SJSA1 (cell line): ENCODE results near the gene AQR. TPM values are rescaled to one million over a fixed set of nuclear protein-coding genes. Genes with fewer than 3 reads are reported as not detected.

ENCODE experiments used
- DNase-seq, 2 experiments: peaks; one replicate each; pipeline ENCODE4 v3.0.0-alpha.2; 2015 to 2020; ENCODE audit warnings: low spot score in 2 of 2, low read depth in 1 of 2
- H3K27ac ChIP-seq: fragments of 250-450 bp; sonication (Bioruptor Pico); 2 replicates; pipeline ENCODE4 v1.5.1; 2020; ENCODE audit warnings: mild to moderate bottlenecking, moderate library complexity
- H3K27me3 ChIP-seq: fragments of 250-450 bp; sonication (Bioruptor Pico); replicated peaks from 2 replicates; pipeline ENCODE4 v1.5.1; 2020; ENCODE audit warnings: mild to moderate bottlenecking, moderate library complexity
- H3K36me3 ChIP-seq: fragments of 250-450 bp; sonication (Bioruptor Pico); 2 replicates; pipeline ENCODE4 v1.5.1; 2020; ENCODE audit warnings: mild to moderate bottlenecking
- H3K4me1 ChIP-seq: fragments of 250-450 bp; sonication (Bioruptor Pico); replicated peaks from 2 replicates; pipeline ENCODE4 v1.6.1; 2021; ENCODE audit warnings: mild to moderate bottlenecking
- H3K4me3 ChIP-seq: fragments of 250-450 bp; sonication (Bioruptor Pico); 2 replicates; pipeline ENCODE4 v1.5.1; 2020; ENCODE audit warnings: mild to moderate bottlenecking
- H3K9me3 ChIP-seq: fragments of 250-450 bp; sonication (Bioruptor Pico); replicated peaks from 2 replicates; pipeline ENCODE4 v1.5.1; 2020; ENCODE audit warnings: mild to moderate bottlenecking
- total RNA-seq: library from RNA; depleted of rRNA; stranded (reverse); fragments of >200 nt; shearing (Covaris generic); gene quantifications from 2 replicates; pipeline ENCODE4 v1.2.3, GENCODE V29; 2014; rRNA removed

The AQR gene
- total RNA-seq, result 23.2 and 27.9 TPM in 2 replicates

DNA sequence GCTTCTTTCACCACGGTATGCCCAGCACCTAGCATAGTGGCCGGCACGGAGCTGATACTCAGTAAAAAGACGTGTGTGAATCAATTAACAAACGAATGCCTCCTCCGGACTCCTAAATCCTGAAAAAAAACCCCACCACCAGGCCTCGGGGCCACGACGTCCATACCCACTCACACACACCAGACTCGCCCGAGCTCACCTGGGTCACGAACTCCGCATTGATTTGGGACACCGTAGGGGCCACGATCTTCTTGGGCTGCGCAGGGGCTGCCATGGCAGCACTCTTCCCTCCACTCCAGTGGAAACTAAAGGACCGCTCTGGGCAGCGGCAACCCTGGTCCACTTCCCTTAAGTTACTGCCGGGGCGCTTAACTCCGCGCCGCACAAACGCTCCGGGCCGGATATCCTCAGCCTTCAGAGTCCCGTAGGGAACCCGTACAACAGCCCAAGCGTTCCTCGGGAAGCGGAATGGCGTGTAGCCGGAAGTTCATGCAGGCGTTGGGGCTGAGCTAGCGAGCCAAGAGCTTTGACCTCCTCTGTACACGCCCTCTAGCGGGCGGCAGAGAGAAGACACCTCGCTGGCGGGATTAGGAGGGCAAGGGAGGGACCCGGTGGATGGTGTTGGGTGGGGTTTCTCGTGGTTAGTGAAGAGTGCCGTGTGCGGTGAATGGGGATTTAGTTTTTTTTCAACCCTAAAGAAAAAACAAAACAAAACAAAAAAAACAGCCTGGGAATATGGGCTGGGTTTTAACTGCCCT, at the start of gene AQR:
AQR (minus strand) TSS at position 403 of the 758 bp plus-strand sequence; CDS start at position 274, 129 bp downstream.
- no peaks in the 10 kb centered on the region for H3K27me3 ChIP-seq
- H3K4me3 ChIP-seq, result peak within 1 kb of the TSS; percentile 55
- DNase-seq, result peak; percentile 96 to 97
- H3K9me3 ChIP-seq, result no peaks in the 10 kb centered on the region
- peak within 1 kb of the TSS; percentile 18; the same call in 1 of the 2 replicates for H3K27ac ChIP-seq
- H3K36me3 ChIP-seq, result peaks cover 30% of the 10 kb centered on the region
- H3K4me1 ChIP-seq, result peaks cover 6% of the 10 kb centered on the region

DNA sequence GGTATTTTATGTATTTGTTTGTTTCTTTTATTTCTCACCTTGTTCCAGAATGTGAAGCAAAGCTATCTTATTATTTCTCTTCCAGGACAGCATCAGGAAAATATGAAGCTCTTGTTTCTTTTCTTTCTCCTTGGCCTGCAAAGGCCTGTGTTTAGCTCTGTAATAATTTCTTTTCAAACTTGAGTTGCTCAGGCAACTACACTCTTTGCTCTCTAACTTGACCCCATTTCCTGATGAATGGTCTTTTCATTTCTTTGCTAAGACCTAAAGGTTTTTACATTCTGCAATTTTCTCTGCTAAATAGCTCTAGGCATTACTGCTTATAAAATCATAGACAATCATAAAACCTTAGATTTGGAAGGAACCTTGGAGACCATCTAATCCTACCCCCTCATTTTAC, 44.7 kb upstream of the AQR start:
- no peaks in the 10 kb centered on the region for H3K4me1 ChIP-seq
- no peak overlapping the region for H3K4me3 ChIP-seq
- H3K27me3 ChIP-seq, result no peaks in the 10 kb centered on the region
- no peak for DNase-seq
- H3K27ac ChIP-seq, result no peak overlapping the region
- H3K36me3 ChIP-seq, result no peaks in the 10 kb centered on the region
- no peaks in the 10 kb centered on the region for H3K9me3 ChIP-seq

DNA sequence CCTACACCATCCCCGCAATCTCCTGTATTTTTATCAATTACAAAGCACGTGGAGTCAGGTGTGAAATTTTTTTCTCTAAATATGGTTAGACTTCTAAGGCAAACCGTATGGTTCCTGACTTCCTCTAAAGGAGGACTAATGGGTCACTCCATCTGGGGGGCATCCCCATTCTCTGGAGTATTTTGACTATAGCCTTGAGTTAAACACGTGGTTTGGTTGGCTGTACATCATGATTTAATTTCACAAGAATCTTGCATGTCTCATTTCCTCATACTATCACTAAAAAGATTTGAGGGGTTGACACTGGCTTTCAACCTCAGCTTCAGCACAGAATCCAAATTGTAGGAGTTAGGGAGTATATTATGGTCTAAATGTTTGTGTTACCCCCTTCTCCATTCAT, 43.8 kb upstream of the AQR start:
- no peaks in the 10 kb centered on the region for H3K27me3 ChIP-seq
- DNase-seq, result no peak
- H3K4me1 ChIP-seq, result no peaks in the 10 kb centered on the region
- H3K27ac ChIP-seq, result no peak overlapping the region
- no peak overlapping the region for H3K4me3 ChIP-seq
- no peaks in the 10 kb centered on the region for H3K36me3 ChIP-seq
- H3K9me3 ChIP-seq, result no peaks in the 10 kb centered on the region

DNA sequence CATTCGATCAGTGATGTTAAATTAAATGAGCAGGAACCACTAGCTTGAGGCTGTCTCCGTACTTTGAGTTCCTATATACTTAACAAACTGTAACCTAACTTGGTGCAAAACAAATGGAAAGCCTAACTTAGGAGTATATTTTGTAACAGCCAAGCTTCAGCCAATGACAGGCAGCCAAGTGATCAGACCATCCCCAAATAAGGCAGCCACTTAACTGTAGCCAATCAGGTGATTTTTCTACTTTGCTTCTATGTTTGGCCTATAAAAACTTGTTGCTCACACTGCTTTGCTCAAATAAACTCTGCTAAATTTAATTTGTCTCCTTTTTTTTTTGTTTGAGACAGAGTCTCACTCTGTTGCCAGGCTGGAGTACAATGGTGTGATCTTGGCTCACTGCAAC, 37.9 kb upstream of the AQR start:
- no peaks in the 10 kb centered on the region for H3K27me3 ChIP-seq
- no peaks in the 10 kb centered on the region for H3K4me1 ChIP-seq
- DNase-seq, result no peak
- no peaks in the 10 kb centered on the region for H3K9me3 ChIP-seq
- H3K4me3 ChIP-seq, result no peak overlapping the region
- no peak overlapping the region for H3K27ac ChIP-seq
- H3K36me3 ChIP-seq, result no peaks in the 10 kb centered on the region

DNA sequence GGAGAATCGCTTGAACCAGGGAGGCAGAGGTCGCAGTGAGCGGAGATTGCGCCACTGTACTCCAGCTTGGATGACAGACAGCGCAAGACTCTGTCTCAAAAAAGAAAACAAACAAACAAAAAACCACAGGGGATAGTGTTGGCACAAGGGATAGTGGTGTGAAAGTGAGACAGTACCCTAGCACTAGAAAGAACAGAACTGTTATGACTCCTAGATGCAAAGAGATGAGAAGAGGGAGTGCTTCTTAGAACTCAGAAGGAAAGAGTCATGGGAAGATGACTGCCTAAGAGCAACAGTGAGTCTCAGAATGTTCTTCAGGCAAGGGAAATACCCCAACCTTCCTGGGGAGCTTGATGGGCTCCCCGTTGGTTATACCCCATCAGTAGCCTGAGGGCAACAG, 36.4 kb upstream of the AQR start:
- H3K36me3 ChIP-seq, result no peaks in the 10 kb centered on the region
- H3K9me3 ChIP-seq, result no peaks in the 10 kb centered on the region

DNA sequence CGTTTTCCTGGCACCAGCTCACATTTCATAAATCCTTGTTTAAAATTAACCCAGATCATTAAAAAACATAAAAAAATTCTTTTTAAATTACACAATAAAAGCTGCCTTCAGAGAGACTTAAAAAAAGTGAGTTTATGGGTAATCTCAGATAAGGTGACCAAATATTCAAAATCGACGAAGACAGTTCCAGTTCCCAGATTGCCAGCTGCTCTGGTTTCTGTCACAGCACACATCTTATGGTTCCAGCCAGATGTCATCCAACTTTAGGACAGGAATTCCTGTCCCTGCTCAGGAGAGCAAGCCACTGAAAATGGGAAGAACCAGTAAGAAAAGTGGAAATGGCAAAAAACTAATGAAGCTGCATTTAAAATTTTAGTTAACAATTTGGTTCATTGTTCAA, 34.4 kb upstream of the AQR start:
- H3K4me3 ChIP-seq, result no peak overlapping the region
- DNase-seq, result no peak
- no peaks in the 10 kb centered on the region for H3K4me1 ChIP-seq
- no peaks in the 10 kb centered on the region for H3K27me3 ChIP-seq
- no peaks in the 10 kb centered on the region for H3K36me3 ChIP-seq
- H3K9me3 ChIP-seq, result no peaks in the 10 kb centered on the region
- no peak overlapping the region for H3K27ac ChIP-seq

More for the DNA sequence above, 36.4 kb upstream of the AQR start:
- no peak overlapping the region for H3K4me3 ChIP-seq
- DNase-seq, result no peak
- H3K27me3 ChIP-seq, result no peaks in the 10 kb centered on the region
- no peaks in the 10 kb centered on the region for H3K4me1 ChIP-seq
- no peak overlapping the region for H3K27ac ChIP-seq

DNA sequence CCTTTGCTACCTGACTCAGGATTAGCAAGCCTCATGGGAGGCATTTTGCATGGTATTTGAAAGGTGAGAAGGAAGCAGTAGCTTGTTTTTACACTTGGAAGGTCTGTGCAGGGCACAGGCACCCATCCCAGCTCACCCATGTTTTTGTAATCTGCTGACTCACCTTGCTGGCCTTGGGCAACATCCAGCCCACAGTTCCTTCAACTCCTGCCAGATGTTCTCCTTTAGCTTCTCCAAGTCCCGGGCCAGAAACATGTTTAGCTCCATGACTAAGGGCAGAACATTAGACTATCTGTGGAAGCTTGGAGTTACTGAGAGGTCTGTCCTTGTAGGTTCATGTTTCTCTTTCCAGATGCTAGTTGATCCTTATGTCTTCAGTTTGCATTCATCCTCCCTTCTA, 31.0 kb upstream of the AQR start:
- H3K9me3 ChIP-seq, result no peaks in the 10 kb centered on the region
- no peak overlapping the region for H3K27ac ChIP-seq
- DNase-seq, result no peak
- no peaks in the 10 kb centered on the region for H3K4me1 ChIP-seq
- H3K4me3 ChIP-seq, result no peak overlapping the region
- H3K27me3 ChIP-seq, result no peaks in the 10 kb centered on the region
- H3K36me3 ChIP-seq, result no peaks in the 10 kb centered on the region

DNA sequence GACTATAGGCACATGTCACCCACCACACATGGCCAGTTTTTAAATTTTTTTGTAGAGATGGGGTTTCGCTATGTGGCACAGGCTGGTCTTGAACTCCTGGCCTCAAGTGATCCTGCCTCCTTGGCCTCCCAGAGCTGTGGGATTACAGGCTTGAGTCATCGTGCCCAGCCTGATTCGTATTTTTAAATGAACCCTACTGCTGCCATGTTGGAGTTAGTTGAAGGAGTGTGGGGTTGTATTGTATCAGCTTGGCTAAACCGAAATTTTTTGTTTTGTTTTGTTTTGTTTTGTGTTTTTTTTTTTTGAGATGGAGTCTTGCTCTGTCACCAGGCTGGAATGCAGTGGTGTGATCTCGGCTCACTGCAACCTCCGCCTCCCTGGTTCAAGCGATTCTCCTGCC, 30.4 kb upstream of the AQR start:
- no peak for DNase-seq
- no peaks in the 10 kb centered on the region for H3K9me3 ChIP-seq
- no peaks in the 10 kb centered on the region for H3K36me3 ChIP-seq
- no peak overlapping the region for H3K27ac ChIP-seq
- H3K4me1 ChIP-seq, result no peaks in the 10 kb centered on the region
- no peak overlapping the region for H3K4me3 ChIP-seq
- H3K27me3 ChIP-seq, result no peaks in the 10 kb centered on the region

DNA sequence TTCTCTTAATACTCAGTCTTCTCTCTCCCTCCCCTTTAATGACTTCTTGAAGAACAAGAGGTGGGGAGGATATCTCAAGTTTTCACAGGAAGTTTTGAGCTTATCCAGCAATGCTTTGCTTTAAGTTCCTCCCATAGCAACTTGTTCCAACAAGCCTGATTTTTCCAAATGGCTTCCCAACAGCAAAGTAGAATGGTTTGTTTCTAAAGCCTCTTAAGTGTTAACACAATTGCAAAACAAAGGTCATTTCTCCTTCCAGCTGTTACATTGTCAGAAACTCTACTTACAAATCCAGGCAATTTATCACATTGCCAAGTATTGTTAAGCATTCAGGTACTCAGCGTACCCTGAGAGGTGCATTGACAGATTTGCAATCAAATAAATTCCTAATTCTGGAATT, 25.4 kb upstream of the AQR start:
- Histone ChIP-seq H3K4me3 (no peak overlapping the region), H3K36me3 (no peaks in the 10 kb centered on the region), H3K27me3 (no peaks in the 10 kb centered on the region), H3K27ac (no peak overlapping the region), H3K4me1 (peaks cover 8% of the 10 kb centered on the region), H3K9me3 (no peaks in the 10 kb centered on the region)
- DNase-seq, result no peak

DNA sequence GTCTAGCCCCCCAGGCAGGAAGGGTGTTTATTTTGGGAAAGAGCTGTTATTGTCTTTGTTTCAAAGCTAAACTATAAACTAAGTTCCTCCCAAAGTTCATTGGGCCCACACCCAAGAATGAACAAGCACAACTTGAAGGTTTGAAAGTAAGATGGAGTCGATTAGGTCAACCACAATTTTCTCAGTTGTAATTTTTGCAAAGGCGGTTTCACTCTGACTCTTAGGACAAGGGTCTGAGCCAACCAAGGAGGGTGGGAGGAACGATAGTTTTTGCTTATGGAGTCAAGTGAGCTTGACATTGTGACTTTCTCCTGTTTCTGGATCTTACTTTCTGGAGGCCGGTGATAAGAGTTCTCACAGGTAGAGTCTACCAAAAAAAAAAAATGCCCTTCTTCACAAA, 24.3 kb upstream of the AQR start:
- Histone ChIP-seq H3K4me1 (peaks cover 10% of the 10 kb centered on the region), H3K27me3 (no peaks in the 10 kb centered on the region), H3K9me3 (no peaks in the 10 kb centered on the region), H3K27ac (no peak overlapping the region), H3K4me3 (no peak overlapping the region), H3K36me3 (no peaks in the 10 kb centered on the region)
- DNase-seq, result no peak

DNA sequence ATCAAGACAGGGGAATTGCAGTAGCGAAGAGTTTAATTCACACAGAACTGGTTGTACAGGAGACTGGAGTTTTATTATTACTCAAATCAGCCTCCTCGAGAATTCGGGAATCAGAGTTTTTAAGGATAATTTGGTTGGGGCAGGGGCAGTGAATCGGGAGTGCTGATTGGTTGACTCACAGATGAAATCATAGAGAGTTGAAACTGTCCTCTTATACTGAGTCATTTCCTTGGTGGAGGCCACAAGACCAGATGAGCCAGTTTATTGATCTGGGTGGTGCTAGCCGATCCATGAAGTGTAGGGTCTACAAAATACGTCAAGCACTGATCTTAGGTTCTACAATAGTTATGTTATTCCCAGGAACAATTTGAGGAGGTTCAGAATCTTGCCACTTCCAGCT, 23.9 kb upstream of the AQR start:
- no peak for DNase-seq

DNA sequence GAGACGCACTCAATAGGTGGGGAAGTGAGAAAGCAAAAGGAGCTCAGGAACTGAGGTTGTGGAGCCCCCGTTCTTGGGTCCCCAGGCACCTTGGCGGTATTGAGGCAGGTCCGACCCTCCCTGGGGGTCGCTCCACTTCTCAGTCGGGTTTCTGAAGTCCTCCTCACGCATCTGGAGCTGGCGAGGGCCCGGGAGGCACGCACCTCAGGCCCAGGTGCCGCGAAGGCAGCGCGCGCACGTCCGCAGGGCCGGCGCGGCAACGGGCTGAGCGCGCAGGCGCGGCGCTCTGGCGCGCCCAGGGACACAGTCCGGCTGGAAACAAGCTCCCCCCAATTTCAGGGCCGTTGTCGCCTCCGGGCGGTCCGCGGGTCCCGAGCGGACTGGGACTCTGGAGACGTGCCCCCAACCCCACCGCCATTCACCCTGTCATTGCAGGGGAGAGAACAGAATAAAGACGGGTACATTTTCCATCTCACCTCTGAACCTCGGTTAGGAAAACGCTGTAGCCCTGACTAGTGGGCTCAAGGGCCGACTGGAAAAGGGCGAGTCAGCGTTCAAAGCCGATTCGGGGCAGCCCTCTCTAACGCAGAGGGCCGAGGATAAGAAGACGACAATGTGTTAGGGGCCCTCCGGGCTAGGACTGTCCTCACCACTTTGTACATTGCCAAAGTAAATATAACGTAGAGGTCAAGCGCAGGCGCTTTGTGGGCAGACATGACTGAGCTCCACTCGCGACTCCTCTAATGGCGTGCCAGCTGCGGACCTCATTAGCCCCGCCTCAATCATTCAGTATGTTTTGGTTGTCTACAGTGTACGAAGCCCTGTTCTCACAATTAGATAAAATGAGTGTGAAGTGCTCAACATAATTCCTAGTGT, 18.7 kb upstream of the AQR start, which contains the start of gene ZNF770:
ZNF770 (minus strand) TSS at position 261 of the 876 bp plus-strand sequence. CDS start 4,853 bp downstream, outside the sequence.
- Histone ChIP-seq H3K4me3 (peak within 1 kb of the TSS; percentile 78), H3K27me3 (no peaks in the 10 kb centered on the region), H3K4me1 (peaks cover 17% of the 10 kb centered on the region), H3K9me3 (no peaks in the 10 kb centered on the region), H3K27ac (peak within 1 kb of the TSS; percentile 84), H3K36me3 (peaks cover 32% of the 10 kb centered on the region)
- DNase-seq, result peak; percentile 75 to 83

More for the DNA sequence above, 23.9 kb upstream of the AQR start:
- Histone ChIP-seq H3K4me1 (peaks cover 12% of the 10 kb centered on the region), H3K36me3 (no peaks in the 10 kb centered on the region; the same call in 1 of the 2 replicates), H3K4me3 (no peak overlapping the region), H3K27me3 (no peaks in the 10 kb centered on the region), H3K27ac (no peak overlapping the region), H3K9me3 (no peaks in the 10 kb centered on the region)

DNA sequence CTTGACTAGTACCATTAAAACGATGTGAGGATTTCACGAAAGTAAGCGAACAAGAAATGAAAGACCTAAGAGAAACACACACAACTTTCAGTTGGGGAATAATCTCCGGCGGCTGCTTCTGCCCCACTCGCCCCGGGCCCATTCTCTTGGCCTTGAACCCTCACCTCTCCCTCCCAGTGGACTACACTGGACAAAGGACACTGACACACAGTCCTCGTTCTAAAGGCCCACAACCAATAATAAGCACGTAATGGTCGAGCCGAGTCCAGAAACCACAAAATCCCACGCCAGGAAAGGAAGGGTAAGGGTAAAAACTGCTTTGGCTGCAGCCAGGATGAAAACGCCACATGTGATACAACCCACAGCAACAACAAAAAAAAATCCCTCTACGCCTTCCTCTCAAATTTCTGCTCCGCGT, 18.1 kb upstream of the AQR start:
- H3K36me3 ChIP-seq, result peaks cover 38% of the 10 kb centered on the region
- peak overlapping the region; percentile 84 for H3K27ac ChIP-seq
- peak overlapping the region; percentile 78 for H3K4me3 ChIP-seq
- H3K9me3 ChIP-seq, result no peaks in the 10 kb centered on the region
- DNase-seq, result no peak
- H3K27me3 ChIP-seq, result no peaks in the 10 kb centered on the region
- H3K4me1 ChIP-seq, result peaks cover 15% of the 10 kb centered on the region
